Measurements from ENCODE around the gene DMBT1. TPM values are rescaled to one million over a fixed set of nuclear protein-coding genes. Genes with fewer than 3 reads are reported as not detected.

DMBT1 gene
- total and polyA plus RNA-seq, 2 of the 4 experiments (the other 2 are of a cell fraction), result under 0.01 TPM; not detected in 1

DNA sequence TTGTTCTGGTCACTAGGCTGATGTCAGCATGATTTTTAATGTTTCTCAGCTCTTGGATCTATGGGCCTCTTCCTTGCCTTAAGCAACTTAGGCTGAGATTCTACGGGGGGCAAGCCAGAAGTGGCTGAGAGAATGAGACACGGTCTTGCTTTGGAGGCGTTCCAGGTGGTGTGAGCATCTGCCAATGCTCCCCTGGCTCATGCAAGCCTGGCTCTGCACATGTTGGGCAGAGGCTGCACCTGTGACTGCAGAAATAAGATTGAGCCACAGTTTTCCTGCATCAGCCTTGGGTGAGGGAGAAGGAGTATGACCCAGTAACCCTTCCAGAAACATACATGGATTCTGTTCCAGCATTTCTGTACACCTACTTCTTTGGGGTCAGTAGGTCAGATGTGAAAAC is 97.2 kb downstream of the DMBT1 start:
- Histone ChIP-seq H3K23ac (ENCODE audit: low read depth, low read length) (no peak overlapping the region), H3K4ac (ENCODE audit: low read depth, low read length) (no peak overlapping the region), H3K56ac (ENCODE audit: extremely low read depth, insufficient read depth, low read length) (no peak overlapping the region), H3K14ac (replicated peaks; ENCODE audit: low read depth, low read length) (no peak overlapping the region), H2AK5ac (ENCODE audit: low read depth, low read length) (no peak overlapping the region), H4K8ac (ENCODE audit: low read depth in 2 of 2, low read length in 2 of 2) (no peak overlapping the region), H2BK15ac (ENCODE audit: low read depth, low read length) (no peak overlapping the region), H3K79me1 (ENCODE audit: low read depth in 1 of 2, low read length in 2 of 2) (no peaks in the 10 kb centered on the region), H2BK20ac (ENCODE audit: low read depth, low read length) (no peak overlapping the region), H4K5ac (ENCODE audit: low read depth, low read length) (no peak overlapping the region), H2AFZ (replicated peaks; ENCODE audit: low read length, poor library complexity) (no peak overlapping the region), H3K4me2 (ENCODE audit: low read depth, low read length) (no peak overlapping the region), H2BK5ac (ENCODE audit: low read depth, low read length, poor library complexity, severe bottlenecking) (no peak overlapping the region), H3K9me3 (ENCODE audit: control insufficient read depth, insufficient read depth, low read length) (no peaks in the 10 kb centered on the region), H2BK120ac (ENCODE audit: low read depth, low read length) (no peak overlapping the region), H3K18ac (ENCODE audit: low read depth, low read length) (no peak overlapping the region), H3K27me3 (ENCODE audit: control insufficient read depth, insufficient read depth, low read length) (no peaks in the 10 kb centered on the region), H2AK9ac (replicated peaks; ENCODE audit: low read depth, low read length, poor library complexity) (no peak overlapping the region), H4K20me1 (ENCODE audit: insufficient read depth, low read length) (no peaks in the 10 kb centered on the region), H3K9me1 (ENCODE audit: insufficient read depth, low read length) (no peaks in the 10 kb centered on the region), H3K4me3 (ENCODE audit: insufficient read depth, low read depth, low read length) (no peak overlapping the region), H3K9ac (ENCODE audit: low read depth, low read length) (no peak overlapping the region), H3K36me3 (ENCODE audit: control insufficient read depth, insufficient read depth, low read length) (no peaks in the 10 kb centered on the region), H3K27ac (ENCODE audit: insufficient read depth, low read length) (no peak overlapping the region), H3K4me1 (ENCODE audit: control insufficient read depth, insufficient read depth, low read length) (no peaks in the 10 kb centered on the region), H4K91ac (ENCODE audit: insufficient read depth, low read depth, low read length) (no peak overlapping the region)
- no peak for ATAC-seq (ENCODE audit: low read depth)
- intact Hi-C loops (cut with micrococcal nuclease) (no loop called here), dilution Hi-C loops (cut with HindIII; ENCODE audit: low sequenced_read_pairs, unreplicated experiment) (no loop called here), in situ Hi-C loops (cut with MboI; ENCODE audit: low sequenced_read_pairs) (loop anchor here (25.0 kb wide), 1 partner anchor 905 kb away; no protein-coding TSS in a partner anchor)
- 30% methylated on average over 1 of the region's 3 CpGs; no CpG with 5 or more reads in 1 of the 2 experiments for WGBS, 2 experiments (ENCODE audit: extremely low coverage in 2 of 2, insufficient read length in 1 of 2)
- DNase-seq, result no peak
- CTCF ChIA-PET, result no interaction called here
- BruUV-seq (replicated peaks), result no TSS peak
- POLR2A ChIA-PET (ENCODE audit: unreplicated experiment), result no interaction called here
- TF ChIP-seq ELK1 (IDR thresholded peaks at IDR 0.05; ENCODE audit: borderline replicate concordance, low read depth, low read length) (no peak), RAD21 (IDR thresholded peaks at IDR 0.05; ENCODE audit: low read length) (no peak), SMC3 (IDR thresholded peaks at IDR 0.05; ENCODE audit: low read depth, low read length) (no peak), MAFK (IDR thresholded peaks at IDR 0.05; ENCODE audit: low read depth, low read length) (no peak), BHLHE40 (IDR thresholded peaks at IDR 0.05; ENCODE audit: low read depth, low read length) (no peak), RFX5 (IDR thresholded peaks at IDR 0.05; ENCODE audit: low read depth, low read length) (no peak), CHD1 (IDR thresholded peaks at IDR 0.05; ENCODE audit: low read depth, low read length) (no peak), MAZ (IDR thresholded peaks at IDR 0.05; ENCODE audit: borderline replicate concordance, low read depth, low read length) (no peak), FOS (IDR thresholded peaks at IDR 0.05; ENCODE audit: low read depth, low read length) (no peak)
- TF ChIP-seq, protein P1, sequence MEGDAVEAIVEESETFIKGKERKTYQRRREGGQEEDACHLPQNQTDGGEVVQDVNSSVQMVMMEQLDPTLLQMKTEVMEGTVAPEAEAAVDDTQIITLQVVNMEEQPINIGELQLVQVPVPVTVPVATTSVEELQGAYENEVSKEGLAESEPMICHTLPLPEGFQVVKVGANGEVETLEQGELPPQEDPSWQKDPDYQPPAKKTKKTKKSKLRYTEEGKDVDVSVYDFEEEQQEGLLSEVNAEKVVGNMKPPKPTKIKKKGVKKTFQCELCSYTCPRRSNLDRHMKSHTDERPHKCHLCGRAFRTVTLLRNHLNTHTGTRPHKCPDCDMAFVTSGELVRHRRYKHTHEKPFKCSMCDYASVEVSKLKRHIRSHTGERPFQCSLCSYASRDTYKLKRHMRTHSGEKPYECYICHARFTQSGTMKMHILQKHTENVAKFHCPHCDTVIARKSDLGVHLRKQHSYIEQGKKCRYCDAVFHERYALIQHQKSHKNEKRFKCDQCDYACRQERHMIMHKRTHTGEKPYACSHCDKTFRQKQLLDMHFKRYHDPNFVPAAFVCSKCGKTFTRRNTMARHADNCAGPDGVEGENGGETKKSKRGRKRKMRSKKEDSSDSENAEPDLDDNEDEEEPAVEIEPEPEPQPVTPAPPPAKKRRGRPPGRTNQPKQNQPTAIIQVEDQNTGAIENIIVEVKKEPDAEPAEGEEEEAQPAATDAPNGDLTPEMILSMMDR (conservative IDR thresholded peaks at IDR 0.05; ENCODE audit: low read depth, low read length), result no peak

Data from IMR-90 (cell line).